ENCODE measurements around the gene CREB3L2. TPM values are rescaled to one million over a fixed set of nuclear protein-coding genes. Genes with fewer than 3 reads are reported as not detected.

Gene CREB3L2
- total and polyA plus RNA-seq, 2 donors (not counting 1 experiment from before 2014, with no cell fraction given): 39.3 to 63.7 TPM

DNA sequence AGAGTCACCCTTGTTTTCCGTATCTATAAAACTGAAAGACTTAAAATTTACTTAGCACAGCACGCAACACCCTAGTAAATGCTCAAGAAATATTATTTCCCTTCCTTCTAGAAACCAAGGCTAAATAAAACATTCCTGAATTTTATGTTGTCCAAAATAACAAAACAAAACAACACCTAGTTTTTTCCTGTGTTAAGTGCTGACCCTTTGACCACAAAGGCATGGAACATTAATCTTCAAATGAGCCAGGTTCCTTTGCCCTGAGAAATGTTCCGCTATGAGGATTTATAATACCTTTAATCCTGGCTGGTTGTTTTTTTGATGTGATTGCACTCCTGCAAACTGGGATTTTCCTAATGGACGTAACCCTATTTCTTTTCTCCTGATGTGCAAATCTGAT lies 126.1 kb downstream of the CREB3L2 start:
- no peak overlapping the region for H3K4me3 ChIP-seq (replicated peaks in 1 of 4; ENCODE audit: control extremely low read depth in 1 of 4, insufficient read depth in 1 of 4, low read depth in 3 of 4, low read length in 4 of 4)
- no peaks in the 10 kb centered on the region for H4K20me1 ChIP-seq (ENCODE audit: control insufficient read depth, extremely low read depth, insufficient read depth, low read length)
- H3K36me3 ChIP-seq (ENCODE audit: control insufficient read depth, insufficient read depth, low read length): peaks cover 17% of the 10 kb centered on the region
- H3K4me1 ChIP-seq (ENCODE audit: control insufficient read depth, extremely low read depth, insufficient read depth, low read length): peaks cover 20% of the 10 kb centered on the region
- no peak overlapping the region for H3K9ac ChIP-seq (ENCODE audit: insufficient read depth, low read length)
- DNase-seq (ENCODE audit: low read depth in 2 of 2): no peak
- no peaks in the 10 kb centered on the region for H3K79me2 ChIP-seq (ENCODE audit: control insufficient read depth, insufficient read depth, low read length)
- no peak overlapping the region for H3K27ac ChIP-seq (ENCODE audit: insufficient read depth, low read length)
- H3K27me3 ChIP-seq (ENCODE audit: control insufficient read depth, insufficient read depth, low read length): no peaks in the 10 kb centered on the region
- no peaks in the 10 kb centered on the region for H3K9me3 ChIP-seq (ENCODE audit: control insufficient read depth, insufficient read depth, low read depth, low read length)
- no peak for TF ChIP-seq EZH2 (IDR thresholded peaks at IDR 0.05; ENCODE audit: low read length, missing control alignments)
- TF ChIP-seq, protein P1, sequence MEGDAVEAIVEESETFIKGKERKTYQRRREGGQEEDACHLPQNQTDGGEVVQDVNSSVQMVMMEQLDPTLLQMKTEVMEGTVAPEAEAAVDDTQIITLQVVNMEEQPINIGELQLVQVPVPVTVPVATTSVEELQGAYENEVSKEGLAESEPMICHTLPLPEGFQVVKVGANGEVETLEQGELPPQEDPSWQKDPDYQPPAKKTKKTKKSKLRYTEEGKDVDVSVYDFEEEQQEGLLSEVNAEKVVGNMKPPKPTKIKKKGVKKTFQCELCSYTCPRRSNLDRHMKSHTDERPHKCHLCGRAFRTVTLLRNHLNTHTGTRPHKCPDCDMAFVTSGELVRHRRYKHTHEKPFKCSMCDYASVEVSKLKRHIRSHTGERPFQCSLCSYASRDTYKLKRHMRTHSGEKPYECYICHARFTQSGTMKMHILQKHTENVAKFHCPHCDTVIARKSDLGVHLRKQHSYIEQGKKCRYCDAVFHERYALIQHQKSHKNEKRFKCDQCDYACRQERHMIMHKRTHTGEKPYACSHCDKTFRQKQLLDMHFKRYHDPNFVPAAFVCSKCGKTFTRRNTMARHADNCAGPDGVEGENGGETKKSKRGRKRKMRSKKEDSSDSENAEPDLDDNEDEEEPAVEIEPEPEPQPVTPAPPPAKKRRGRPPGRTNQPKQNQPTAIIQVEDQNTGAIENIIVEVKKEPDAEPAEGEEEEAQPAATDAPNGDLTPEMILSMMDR (conservative IDR thresholded peaks at IDR 0.05 in 1 of 2, IDR thresholded peaks at IDR 0.05 in 1 of 2; ENCODE audit: low read depth in 1 of 2, low read length in 2 of 2): no peak
- H2AFZ ChIP-seq (ENCODE audit: low read length): no peak overlapping the region
- no peak overlapping the region for H3K4me2 ChIP-seq (ENCODE audit: extremely low read depth, insufficient read depth, low read length)

DNA sequence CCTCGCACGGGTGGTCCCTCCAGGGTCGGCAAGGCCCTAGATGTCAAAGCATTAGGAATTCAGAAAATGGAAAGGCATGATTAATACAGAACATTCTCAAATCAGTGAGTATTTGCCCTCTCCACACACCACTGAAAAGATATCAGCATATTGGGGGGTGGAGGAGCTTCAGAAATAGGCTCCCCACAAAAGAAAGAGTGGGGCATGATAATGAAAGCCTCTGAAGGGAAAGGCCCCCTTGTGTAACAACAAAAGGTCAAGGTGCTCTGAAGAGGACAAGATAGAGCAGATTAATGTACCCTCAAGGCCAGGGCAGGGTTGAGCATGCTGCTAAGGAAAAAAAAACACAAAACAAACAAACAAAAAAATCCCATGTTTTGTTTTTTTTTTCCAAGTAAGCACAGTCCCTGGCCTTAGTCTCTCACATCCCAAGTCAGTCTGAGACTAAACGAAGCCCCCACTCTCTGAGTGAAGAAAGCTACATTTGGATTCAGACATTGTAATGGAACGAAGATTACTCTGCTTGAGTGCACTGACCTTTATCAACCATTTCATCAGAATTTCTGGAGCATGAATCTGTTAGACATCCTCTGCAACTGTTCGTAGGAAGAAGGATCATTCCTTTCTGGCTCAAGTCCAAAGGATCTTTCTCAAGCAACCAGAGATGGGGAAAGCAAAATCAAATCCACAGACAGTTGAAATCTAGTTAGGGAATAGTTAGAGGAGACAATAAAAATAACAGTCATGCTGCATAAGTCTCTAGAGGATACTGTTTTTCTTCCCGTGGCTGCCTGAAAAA lies 127.7 kb downstream of the CREB3L2 start:
- Histone ChIP-seq H3K4me3 (replicated peaks in 1 of 4; ENCODE audit: control extremely low read depth in 1 of 4, insufficient read depth in 1 of 4, low read depth in 3 of 4, low read length in 4 of 4) (no peak overlapping the region), H3K36me3 (ENCODE audit: control insufficient read depth, insufficient read depth, low read length) (peaks cover 9% of the 10 kb centered on the region)

DNA sequence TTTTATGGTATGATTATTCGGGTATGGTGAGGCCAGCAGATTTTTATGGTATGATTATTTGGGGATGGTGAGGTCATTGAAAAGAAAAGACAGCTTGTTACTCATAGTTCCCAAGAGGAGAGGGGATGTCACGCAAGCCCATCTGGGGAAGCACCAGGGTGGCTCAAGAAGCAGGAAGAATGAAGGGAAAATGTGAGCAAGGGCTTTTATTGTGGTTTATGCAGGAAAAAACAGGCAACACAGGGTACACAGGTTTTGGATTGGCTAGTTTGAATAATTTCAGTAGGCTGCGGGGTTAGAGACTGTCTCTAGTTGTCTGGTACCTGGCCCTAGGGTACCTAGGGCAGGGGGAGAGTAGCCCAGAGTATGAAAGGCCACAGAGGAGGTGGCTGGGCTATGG lies 128.4 kb downstream of the CREB3L2 start:
- H3K79me2 ChIP-seq (ENCODE audit: control insufficient read depth, insufficient read depth, low read length): no peaks in the 10 kb centered on the region
- no peaks in the 10 kb centered on the region for H3K27me3 ChIP-seq (ENCODE audit: control insufficient read depth, insufficient read depth, low read length)
- H3K9me3 ChIP-seq (ENCODE audit: control insufficient read depth, insufficient read depth, low read depth, low read length): no peaks in the 10 kb centered on the region
- TF ChIP-seq, protein P1 (conservative IDR thresholded peaks at IDR 0.05 in 1 of 2, IDR thresholded peaks at IDR 0.05 in 1 of 2; ENCODE audit: low read depth in 1 of 2, low read length in 2 of 2): no peak
- TF ChIP-seq EZH2 (IDR thresholded peaks at IDR 0.05; ENCODE audit: low read length, missing control alignments): no peak
- H3K4me3 ChIP-seq (replicated peaks in 1 of 4; ENCODE audit: control extremely low read depth in 1 of 4, insufficient read depth in 1 of 4, low read depth in 3 of 4, low read length in 4 of 4): no peak overlapping the region
- H3K4me2 ChIP-seq (ENCODE audit: extremely low read depth, insufficient read depth, low read length): no peak overlapping the region
- H3K4me1 ChIP-seq (ENCODE audit: control insufficient read depth, extremely low read depth, insufficient read depth, low read length): peaks cover 19% of the 10 kb centered on the region
- peak in 1 of 2 donors; percentile 88 for DNase-seq (ENCODE audit: low read depth in 2 of 2)
- H4K20me1 ChIP-seq (ENCODE audit: control insufficient read depth, extremely low read depth, insufficient read depth, low read length): no peaks in the 10 kb centered on the region
- no peak overlapping the region for H2AFZ ChIP-seq (ENCODE audit: low read length)
- H3K27ac ChIP-seq (ENCODE audit: insufficient read depth, low read length): peak overlapping the region; percentile 48
- no peak overlapping the region for H3K9ac ChIP-seq (ENCODE audit: insufficient read depth, low read length)
- H3K36me3 ChIP-seq (ENCODE audit: control insufficient read depth, insufficient read depth, low read length): peaks cover 7% of the 10 kb centered on the region

More for the DNA sequence above, 127.7 kb downstream of the CREB3L2 start:
- Histone ChIP-seq H3K79me2 (ENCODE audit: control insufficient read depth, insufficient read depth, low read length) (no peaks in the 10 kb centered on the region), H3K4me2 (ENCODE audit: extremely low read depth, insufficient read depth, low read length) (no peak overlapping the region), H2AFZ (ENCODE audit: low read length) (no peak overlapping the region), H3K4me1 (ENCODE audit: control insufficient read depth, extremely low read depth, insufficient read depth, low read length) (peaks cover 20% of the 10 kb centered on the region), H3K27ac (ENCODE audit: insufficient read depth, low read length) (peak overlapping the region; percentile 49), H3K9me3 (ENCODE audit: control insufficient read depth, insufficient read depth, low read depth, low read length) (no peaks in the 10 kb centered on the region), H3K27me3 (ENCODE audit: control insufficient read depth, insufficient read depth, low read length) (no peaks in the 10 kb centered on the region), H3K9ac (ENCODE audit: insufficient read depth, low read length) (no peak overlapping the region), H4K20me1 (ENCODE audit: control insufficient read depth, extremely low read depth, insufficient read depth, low read length) (no peaks in the 10 kb centered on the region)
- TF ChIP-seq EZH2 (IDR thresholded peaks at IDR 0.05; ENCODE audit: low read length, missing control alignments): no peak
- TF ChIP-seq, protein P1 (conservative IDR thresholded peaks at IDR 0.05 in 1 of 2, IDR thresholded peaks at IDR 0.05 in 1 of 2; ENCODE audit: low read depth in 1 of 2, low read length in 2 of 2): no peak
- DNase-seq (ENCODE audit: low read depth in 2 of 2): peak; percentile 91 to 96

Data from fibroblast of lung (primary cell).